Upper lobe of left lung (tissue), 4 donors: ENCODE data around the gene MAGEL2.

Experiments
- CTCF ChIP-seq, 6 experiments: fragments of 450-650 bp in 4 of 6; fragments of 200-600 bp in 2 of 6; sonication (generic) in 2 of 6; IDR thresholded peaks; one replicate each; pipeline ENCODE4 v1.5.1; 2016 to 2019; ENCODE audit warnings: antibody characterized with exemption in 6 of 6
- EP300 ChIP-seq, 4 donors: sonication (generic); formaldehyde crosslinking; IDR thresholded peaks; one replicate each; pipeline ENCODE4 v1.5.1; 2017; ENCODE audit warnings: antibody characterized with exemption in 4 of 4, control low read depth in 2 of 4
- POLR2A ChIP-seq, 4 donors: fragments of 450-650 bp; IDR thresholded peaks; one replicate each; pipeline ENCODE4 v1.5.1; 2016 to 2017; ENCODE audit warnings: antibody characterized with exemption in 4 of 4, mild to moderate bottlenecking in 2 of 4
- POLR2AphosphoS5 ChIP-seq, 2 donors: sonication (generic); formaldehyde crosslinking; IDR thresholded peaks; one replicate each; pipeline ENCODE4 v1.5.1; 2017; ENCODE audit warnings: antibody characterized with exemption in 2 of 2

- TF ChIP-seq CTCF (IDR thresholded peaks at IDR 0.05) (no peak), POLR2A (IDR thresholded peaks at IDR 0.05) (no peak), EP300 (IDR thresholded peaks at IDR 0.05) (no peak), POLR2AphosphoS5 (IDR thresholded peaks at IDR 0.05) (no peak)
Measured at GRCh38 chr15:23596736-23597135, 50.9 kb downstream of the MAGEL2 start.
